HuH-7.5 (cell line): ENCODE results near the gene ADAMTS7.
"Not testable (repeated sequence)": the region's sequence is repeated elsewhere in the genome, so short reads cannot be mapped to it uniquely, and the experiment has no call there.

ENCODE experiments used
- DNase-seq: peaks from one replicate; pipeline ENCODE4 v3.0.0; 2011; ENCODE audit warnings: low spot score

ADAMTS7 gene

DNA sequence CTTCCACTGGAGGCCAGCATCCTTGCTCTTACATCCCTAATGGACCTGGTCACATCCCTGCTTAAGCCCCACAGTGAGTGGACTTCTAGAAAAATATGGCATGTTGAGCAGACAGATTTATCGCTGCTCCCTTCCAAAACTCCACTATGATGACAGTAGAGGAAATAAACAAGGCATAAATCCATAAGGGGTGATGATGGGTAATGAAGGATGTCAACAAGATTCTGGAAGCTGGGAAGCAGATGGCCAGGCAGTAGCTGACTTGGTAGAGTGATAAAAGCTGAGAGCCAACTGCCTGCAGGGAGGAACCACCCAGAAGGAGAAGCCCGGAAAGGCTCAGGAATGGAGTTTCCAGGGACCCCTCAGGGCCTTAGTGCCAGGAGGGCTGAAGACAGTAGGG is 28.9 kb downstream of the ADAMTS7 start:
- DNase-seq = not testable (repeated sequence)

DNA sequence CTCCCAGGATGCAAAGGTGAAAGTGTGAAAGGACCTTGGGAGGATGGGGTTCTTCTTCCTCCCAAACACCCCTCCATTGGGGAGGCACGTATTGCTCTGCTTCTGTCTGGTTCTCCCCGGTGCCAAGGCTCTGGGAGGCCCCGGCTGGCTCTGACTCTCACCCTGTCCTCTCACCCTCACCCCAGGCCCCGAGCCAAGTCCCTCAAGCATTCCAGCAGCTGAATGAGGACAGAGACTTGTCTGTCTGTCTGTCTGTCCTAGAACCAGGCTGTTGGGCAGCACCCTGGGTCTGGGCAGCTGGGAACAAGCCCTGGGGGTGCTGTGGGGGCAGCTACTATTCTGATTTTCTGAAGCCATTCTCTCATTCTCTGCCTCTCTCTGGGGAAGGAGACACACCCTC is 29.9 kb downstream of the ADAMTS7 start:
- DNase-seq = not testable (repeated sequence)

DNA sequence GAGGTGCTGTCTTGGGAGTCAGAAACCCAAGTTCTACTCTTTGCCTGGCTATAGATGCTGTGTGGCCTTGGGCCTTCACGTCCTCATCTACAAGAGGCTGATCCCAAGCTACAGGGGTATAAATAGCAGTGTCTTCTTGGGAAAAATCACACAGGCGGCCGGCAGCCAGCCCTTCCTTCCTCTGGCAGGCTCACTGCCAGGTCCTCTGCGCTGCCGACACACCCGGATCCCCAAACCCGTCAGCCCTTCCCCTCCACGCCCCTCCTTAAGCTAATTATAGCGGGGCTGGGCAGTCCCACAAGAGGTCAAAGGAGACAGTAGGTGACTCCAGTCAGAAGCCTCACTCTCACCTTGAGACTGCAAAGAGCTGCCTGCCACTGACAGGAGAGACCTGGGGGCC is 31.3 kb downstream of the ADAMTS7 start:
- DNase-seq = not testable (repeated sequence)

DNA sequence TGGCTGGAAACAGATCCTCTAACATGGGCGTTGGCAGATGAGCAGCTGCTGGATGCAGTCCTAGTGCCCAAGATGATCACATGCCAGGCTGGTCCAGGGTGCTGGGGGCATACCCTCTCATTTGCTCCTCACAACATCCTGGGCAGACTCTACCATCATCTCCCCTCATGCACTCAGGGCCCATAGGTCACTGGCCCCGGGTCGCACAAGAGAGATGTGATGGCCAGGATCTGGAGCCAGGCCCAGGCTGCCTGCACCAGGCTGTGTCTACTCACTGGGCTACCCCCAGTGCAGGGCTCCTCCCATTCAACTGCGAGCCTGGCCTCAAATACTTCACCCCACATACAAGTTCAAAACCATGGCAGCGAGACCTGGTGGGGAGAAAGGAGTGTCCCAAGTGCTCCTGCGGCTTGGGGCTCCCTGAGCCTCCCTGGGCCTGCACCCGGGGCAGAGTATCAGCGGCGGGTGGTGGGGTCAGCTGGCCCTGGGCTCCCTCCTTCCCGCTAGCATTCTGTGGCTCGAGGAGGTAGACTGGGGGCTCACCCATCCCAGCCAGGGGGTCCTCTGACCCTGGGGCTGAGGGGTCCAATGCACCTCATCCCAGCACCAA is 32.0 kb downstream of the ADAMTS7 start:
- not testable (repeated sequence) for DNase-seq

DNA sequence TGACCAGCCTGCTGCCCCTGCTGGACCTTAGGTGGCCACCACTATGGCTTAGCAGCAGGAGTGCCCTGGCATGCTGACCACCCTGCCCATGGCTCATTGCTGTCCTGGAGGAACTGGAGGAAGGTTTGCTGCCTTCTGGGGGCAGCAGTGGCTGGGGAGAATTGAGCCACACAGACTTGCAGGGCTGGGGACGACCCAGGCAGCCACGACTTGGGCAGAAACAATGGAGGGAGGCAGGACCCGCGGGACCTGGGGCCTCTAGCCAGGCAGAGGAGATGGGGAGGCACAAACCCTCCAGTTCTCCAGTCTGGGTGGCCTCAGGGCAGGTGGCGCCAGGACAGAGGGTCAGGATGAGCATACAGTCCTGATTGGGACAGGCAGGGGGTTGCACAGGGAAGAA is 32.8 kb downstream of the ADAMTS7 start:
- DNase-seq = no peak

DNA sequence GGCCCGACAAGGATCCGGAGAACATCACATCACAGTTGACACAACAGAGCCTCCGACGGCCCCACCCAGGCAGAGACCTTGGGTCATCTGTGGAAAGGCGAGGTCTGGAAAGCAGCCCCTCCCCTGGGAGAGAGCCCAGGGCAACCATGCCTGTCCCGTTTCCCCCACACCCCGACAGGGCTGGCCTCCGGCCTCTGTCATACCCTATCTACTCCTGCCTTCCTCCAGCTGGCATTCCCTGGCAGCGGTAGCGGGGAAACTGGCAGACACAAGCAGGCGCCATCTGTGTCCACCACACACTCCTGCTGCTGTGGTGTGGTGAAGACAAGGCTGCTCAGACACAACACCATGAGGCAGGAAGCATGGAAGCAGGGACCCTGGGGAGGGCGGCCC is 33.3 kb downstream of the ADAMTS7 start:
- DNase-seq = not testable (repeated sequence)

DNA sequence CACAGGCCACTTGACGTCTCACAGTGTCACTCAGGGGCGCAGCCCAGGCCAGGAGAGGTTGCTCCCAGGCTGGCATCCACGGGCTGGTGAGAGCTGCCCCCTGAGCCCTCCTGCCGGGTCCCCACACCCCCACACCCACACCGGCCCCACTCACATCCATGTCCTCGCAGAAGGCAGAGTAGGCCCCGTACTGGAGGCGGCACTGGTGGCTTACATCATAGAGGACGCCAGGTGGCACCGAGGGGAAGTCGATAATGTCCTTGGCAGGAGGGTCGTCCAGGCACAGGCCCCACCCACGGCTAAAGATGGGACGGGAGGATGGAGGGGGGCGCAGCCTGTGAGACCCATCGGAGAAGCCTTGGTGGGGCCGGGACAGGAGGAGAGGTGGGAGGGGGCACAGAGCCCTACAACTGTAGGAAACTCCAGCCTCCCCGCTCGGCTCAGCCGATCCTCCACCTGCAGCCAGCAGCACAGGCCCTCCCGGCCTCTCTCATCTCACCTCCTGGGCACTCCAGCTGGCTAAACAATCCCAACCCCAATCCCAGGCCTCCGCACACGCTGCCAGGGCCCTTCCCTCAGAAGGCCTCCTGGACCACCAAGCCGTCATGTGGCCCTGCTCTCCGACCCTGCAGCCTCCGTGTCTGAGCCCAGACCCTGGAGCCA is 33.8 kb downstream of the ADAMTS7 start:
- not testable (repeated sequence) for DNase-seq

DNA sequence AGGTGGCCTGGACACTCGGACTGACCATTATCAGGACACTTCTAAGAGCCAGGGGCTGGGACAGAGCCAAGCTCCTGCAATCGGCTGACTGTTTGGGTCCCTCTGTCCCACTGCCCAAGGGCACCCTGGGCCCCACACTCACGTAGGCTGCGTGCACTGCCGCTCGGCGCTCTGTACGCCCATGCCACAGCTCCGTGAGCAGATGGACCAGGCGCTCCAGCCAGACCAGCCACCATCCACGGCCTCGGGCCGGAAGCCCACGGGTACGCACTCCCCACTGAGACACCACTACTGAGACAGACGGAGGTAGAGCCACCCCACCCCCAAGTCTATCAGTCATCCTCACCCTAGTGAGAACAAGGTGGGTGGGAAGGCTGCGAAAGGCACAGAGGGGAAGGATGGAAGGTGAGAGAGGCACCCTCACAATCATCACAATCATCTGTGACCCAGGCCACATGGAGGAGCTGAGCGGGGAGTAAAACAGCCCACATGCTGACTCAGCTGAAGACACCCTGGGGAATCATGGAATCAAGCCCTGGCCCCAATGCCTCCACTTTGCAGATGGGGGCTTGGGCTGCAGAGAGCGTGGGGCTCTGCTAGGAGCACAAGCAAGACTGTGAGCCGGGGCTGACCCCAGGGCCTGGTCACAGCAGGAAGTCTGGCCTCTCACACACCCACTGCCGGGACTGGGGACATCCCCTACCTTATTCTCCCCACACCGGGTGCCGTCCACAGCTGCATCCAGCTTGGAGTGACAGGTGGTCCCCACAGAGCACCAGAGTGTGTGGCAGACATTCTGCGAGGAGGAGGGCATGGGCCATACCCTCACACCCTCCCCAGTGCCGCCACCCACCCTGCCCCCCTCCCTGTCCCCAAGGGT is 35.0 kb downstream of the ADAMTS7 start:
- DNase-seq = not testable (repeated sequence)

DNA sequence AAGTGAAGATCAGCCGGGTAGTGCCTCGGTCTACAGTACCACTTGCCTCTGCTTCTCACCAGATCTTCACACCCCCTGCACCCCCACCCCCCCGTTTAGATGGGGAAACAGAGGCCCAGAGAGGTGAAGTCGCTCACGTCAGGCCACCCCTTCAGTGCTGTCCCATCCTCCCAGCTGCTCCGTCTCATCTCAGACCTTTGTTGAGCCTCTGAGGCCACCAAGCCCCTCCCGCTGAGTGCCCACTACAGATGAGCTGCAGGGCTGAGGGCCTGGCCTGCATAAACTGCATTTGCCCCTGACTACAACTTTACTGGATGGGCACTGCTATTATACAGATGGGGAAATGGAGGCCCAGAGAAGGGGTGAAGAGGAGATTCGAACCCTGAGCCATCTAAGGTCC is 35.8 kb downstream of the ADAMTS7 start:
- DNase-seq = no peak

DNA sequence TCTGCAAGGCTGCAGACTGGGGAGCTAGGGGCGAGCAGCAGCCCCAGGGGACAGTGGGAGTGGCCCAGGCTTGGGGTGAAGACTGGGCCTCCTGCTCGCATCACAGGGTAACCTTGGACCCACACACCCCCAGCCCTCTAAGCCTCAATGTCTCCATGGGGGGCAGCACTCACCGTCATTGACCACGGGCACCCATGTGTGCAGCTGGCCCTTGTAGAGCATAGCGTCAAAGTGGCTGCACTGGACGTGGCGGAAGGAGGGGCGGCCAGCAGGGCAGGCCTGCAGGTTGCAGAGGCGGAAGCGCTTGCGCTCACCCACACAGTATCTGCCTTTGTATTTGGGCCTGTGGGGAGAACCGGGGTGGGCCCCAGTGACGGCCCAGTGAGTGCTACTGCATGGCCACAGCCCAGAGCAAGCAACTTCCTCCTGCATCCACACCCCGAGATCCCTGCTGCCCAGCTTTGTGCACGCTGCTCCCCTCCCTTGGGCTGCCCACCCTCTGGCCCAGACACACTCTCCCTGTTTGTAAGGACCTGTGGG is 36.7 kb downstream of the ADAMTS7 start:
- DNase-seq = not testable (repeated sequence)

DNA sequence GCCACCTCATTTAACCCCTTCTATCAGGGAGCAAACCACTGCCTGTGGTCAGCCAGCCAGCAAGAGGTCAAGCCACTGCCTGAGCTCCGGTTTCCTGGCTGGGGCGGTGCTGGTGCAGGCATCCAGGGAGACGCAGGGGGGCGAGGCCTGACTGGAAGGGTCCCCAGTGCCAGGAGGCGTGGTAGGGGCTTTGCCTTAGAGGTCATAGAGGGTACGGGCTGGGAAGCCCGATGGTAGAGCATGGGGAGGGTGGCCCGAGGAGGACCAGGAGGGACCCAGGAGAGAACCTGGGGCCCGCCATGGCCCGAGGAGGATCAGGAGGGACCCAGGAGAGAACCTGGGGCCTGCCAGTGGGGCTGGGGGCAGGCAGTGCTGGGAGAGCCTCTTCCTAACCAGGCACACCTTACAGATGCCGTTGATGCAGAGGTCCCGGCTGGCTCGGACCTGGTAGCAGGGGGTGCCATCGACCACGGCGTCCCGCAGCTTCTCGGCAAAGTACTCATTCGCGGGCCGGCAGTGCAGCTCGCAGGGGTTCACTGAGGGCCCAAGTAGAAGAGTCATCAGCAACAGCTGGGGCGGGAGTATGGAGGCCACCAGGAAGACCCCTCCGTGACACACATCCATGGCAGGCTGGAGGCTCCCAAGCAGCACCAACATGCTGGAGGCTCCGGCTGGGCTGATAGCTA is 37.4 kb downstream of the ADAMTS7 start:
- DNase-seq = not testable (repeated sequence)

DNA sequence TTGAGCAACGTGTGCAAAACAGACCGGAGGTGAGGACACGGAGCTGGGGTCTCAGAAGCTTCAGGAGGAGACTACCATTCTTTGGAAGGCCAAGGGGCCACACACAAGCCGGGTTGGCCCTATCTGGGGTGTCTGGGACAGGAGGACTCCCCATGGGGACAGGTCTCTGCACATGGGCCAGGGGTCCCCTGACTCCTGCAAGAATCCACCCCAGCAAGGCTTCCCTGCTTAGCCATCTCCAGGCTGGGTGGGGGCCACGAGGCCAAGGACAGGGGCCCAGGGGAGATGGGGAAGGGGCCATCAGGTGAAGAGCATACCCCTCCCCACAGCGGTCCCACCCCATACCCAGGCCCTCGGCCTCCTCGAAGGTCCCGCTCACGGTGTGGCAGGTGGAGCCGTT is 38.5 kb downstream of the ADAMTS7 start:
- no peak for DNase-seq

DNA sequence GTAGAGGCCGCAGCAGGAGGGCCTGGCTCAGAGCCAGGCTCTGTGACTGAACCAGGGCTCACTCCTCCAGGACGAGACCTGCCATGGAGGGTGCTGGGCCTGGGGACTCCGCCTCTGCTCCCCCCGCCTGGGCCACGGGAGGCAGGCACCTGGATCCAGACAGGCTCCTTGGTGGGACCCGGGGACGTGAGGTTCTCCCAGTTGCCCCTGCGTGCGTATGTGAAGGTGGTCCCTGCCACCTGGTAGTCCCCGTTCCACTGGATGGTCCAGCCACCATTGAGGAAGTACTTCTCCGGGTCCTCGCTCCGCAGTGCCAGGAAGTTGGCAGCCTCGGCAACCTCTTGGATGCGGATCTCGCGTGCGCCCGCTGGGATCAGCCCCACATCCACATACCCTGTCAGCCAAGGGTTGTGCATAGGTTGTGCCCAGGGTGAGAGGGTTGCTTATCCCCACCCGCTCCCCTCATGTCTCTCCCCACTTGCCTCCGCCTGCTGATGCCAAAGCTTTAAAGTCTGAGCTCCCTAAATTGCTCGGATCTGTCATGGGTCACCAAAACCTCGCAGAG is 39.7 kb downstream of the ADAMTS7 start:
- DNase-seq = not testable (repeated sequence)

DNA sequence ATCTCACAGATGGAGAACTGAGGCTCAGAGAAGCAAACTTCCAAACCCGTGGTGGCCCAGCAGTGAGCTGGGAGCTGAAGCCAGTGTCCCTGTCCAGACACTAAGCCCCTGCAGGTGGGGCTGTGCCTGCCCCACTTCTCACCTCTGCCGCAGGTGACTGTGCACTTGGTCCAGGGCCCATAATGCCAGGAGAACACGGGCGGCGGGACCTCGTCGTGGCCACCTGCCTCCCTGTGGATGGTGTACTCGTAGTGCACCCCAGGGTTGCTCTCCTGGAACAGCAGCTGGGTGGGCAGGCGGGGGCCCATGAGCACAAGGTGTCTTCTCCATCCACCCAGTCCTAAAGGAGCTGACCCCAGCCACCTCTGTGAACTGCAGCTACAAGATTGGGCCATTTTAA is 40.2 kb downstream of the ADAMTS7 start:
- DNase-seq = not testable (repeated sequence)

DNA sequence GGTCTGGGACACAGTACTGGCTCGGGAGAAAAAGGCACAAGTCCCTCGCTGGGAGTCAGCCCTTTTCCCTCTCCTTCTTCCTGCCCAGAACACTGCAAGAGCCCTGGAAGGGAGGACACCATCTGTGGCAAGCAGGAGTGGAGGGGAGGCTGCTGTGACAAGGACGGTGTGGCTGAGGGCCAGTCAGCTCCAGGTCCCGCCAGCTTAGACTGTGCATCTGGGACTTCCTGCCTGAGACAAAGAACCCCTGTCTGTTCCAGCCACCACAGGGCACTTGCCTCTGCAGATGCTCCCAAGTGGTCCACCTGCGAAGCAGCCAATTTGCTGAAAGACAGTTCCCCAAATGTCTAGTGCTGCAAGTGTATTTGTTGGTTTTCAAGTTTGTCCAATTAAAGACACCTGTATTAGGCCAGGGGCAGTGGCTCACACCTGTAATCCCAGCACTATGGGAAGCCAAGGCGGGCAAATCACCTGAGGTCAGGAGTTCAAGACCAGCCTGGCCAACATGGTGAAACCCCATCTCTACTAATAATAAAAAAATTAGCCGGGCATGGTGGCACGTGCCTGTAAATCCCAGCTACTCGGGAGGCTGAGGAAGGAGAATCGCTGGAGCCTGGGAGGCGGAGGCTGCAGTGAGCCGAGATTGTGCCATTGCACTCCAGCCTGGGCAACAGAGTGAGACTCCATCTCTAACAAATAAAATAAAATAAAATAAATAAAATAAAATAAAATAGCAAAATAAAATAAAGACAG is 41.6 kb downstream of the ADAMTS7 start:
- DNase-seq = not testable (repeated sequence)

DNA sequence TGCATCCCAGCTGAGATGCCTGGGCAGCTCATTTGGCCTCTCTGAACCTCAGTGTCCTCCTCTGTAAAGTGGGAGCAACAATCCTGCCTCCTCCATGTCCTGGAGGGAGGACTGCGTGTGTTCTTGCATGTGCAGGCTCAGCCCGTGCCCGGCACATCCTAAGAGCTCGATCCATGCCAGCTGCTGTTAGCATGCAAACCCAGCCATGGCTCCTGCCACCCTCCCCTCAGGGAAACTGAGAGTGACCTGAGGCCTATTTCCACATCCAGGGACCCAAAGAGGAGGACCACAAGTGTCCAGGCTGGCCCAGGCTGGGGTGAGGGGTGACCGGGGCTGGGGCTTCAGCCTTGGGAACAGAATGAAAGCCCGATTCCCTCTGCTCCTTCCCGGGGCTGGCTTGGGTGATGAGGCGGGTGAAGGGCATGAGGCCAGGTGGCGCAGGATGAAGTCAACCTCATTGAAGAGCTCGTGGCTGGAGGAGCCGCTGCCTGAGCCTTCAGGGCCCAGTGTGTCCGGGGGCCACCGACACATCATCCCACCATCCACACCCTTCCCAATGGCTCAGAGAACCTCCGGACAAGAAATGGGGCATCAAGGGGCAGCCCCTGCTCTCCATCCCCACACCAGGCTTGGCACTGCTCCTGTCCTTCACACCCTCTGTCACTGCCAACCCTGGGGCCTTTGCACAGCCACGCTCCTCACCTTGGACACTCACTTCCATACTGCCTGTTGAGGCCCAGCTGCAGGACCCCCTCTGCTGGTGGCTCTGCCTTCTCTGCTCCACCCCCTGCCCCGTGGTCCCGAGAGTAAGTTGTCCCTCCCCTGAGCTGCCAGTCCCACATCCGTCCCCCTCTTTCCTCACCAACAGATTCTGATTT is 42.5 kb downstream of the ADAMTS7 start:
- no peak for DNase-seq

DNA sequence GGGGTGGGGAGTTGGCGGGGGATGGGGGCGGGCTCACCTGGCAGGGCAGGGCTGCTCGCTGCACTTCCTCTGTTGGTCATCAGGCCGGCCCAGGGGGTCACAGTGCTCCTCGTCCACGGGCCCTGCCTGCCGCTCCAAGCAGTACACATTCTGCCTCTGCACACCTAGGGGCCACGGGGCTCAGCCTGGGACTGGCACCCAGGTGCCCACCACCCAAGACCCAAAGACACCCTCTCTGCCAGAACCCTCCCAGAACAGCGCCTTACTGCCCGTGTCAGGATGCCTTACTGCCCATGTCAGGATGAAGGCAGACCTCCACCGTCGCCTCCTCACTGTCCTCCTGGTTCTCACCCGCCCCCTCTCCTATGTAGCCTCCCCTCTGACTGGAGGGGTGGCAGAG is 43.2 kb downstream of the ADAMTS7 start:
- DNase-seq = no peak

DNA sequence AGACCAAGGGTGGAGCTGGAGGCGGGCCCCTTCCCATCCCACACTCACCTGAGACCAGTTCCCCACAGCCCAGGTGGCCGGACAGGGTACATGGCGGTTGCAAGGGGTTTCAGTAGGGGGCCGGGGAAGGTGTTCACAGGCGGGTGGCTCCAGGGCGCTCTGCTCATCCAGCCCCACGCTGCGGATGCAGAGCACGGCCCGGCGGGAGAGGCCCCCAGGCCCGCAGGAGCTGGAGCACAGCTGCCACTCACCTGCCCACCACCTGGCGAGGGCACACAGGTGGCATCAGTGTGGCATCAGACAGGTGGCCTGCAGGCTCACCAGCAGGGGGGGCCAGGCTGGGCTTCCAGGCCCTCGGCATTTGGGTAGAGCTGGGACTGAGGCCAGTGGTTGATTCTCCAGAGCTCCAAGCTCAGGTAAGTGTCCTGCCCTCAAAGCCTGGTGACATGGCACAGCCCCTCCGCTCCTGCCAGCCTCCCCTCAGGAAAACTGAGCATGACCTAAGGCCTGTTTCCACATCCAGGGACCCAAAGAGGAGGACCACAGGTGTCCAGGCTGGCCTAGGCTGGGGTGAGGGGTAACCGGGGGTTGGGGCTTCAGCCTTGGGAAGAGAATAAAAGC is 43.8 kb downstream of the ADAMTS7 start:
- no peak for DNase-seq

DNA sequence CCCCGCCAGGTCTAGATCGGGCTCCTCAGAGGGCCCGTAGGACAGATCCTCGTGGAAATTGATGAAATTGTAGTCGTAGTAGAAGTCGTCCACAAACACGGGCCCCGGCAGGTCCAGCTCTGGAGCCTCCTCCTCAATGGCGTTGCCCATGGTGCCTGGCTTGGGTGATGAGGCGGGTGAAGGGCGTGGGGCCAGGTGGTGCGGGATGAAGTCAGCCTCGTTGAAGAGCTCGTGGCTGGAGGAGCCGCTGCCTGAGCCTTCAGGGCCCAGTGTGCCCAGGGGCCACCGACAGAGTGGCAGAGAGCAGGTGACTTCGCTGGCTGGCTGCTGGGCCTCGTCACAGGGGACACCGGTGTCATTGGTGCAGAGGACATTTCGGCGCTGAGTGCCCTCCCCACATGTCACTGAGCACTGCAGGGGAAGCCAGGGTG is 44.6 kb downstream of the ADAMTS7 start:
- not testable (repeated sequence) for DNase-seq
